ENCODE results near the gene MIOS.

Gene MIOS

DNA sequence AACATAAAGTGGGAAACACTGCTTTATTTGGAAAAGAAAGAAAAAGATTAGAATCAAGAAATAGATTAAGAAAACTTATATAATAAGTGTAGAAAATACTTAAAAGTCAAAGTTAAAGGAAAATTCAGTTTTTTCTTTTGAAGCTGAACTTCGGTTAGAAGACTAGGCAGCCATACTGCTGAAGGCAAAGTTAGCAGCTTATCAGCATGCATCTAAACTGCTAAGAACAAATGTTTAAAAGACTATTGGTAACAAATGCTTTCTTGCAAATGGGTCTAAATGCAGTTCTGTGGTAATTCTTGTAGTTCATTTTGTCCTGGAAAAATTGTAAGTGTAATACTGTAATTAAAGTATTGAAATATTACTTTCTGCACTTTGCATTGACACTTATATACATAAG is 18.0 kb downstream of the MIOS start:
- no peak for DNase-seq

GRCh38 chr7:7585241-7585928 is 18.7 kb downstream of the MIOS start:
- DNase-seq, result no peak

DNA sequence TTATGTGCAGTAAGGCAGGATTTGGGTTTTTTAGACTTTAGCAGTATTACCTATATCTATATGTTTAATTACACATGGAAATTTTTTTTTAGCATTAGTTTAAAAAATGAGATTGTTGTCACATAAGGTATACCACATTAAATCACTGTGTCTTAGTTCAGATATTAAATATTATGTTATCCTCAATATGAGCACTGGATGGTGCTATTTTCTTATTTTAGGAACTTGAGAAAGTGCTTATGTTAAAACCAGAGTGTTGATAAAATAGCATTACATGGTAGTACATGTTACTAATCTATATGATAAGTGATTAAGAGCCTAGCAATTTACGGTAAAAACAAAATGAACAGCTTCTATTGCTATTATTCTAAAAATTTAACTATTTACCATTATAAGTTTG is 28.8 kb downstream of the MIOS start:
- no peak for DNase-seq

GRCh38 chr7:7596176-7596575 is 29.5 kb downstream of the MIOS start:
- no peak for DNase-seq

- DNase-seq, result no peak
Measured at GRCh38 chr7:7607010-7607409, 40.3 kb downstream of the MIOS start.

DNA sequence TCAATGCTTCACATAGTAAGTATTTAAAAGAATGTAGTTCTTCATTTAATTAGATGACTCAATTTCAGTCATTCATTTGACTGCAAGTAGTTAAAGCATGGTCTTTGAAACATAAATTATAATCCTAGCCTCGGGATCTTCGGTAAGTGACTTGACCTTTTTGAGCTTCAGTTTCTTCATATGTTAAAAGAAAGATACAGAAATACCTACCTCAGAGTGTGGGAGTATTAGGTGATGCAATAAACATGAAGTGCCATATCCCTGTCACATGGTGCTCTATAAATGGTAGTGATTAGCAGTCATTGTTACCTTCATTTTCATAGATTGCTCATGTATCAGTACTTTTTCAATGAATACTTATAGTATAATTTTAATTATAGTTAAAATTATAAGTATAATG is 42.6 kb downstream of the MIOS start:
- DNase-seq, result no peak

DNA sequence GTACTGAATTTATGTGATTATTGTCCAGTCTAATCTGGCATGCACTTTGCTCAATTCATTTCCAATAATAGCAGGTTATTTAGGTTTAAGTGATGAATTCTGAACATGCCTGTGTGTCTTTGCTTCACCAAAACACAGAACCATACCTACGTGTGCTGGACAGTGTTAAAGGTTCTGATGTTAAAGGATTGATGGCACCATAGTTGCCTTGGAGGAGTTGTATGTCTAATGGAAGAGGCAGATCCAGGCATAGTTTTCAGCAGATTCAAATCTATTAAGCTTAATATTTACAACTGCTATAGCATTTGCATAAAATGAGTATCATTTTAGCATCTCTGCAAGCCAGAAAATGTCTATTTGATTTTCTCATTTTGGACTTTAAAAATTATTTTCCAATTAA is 45.8 kb downstream of the MIOS start:
- no peak for DNase-seq

GRCh38 chr7:7613210-7613609 is 46.5 kb downstream of the MIOS start:
- no peak for DNase-seq

DNA sequence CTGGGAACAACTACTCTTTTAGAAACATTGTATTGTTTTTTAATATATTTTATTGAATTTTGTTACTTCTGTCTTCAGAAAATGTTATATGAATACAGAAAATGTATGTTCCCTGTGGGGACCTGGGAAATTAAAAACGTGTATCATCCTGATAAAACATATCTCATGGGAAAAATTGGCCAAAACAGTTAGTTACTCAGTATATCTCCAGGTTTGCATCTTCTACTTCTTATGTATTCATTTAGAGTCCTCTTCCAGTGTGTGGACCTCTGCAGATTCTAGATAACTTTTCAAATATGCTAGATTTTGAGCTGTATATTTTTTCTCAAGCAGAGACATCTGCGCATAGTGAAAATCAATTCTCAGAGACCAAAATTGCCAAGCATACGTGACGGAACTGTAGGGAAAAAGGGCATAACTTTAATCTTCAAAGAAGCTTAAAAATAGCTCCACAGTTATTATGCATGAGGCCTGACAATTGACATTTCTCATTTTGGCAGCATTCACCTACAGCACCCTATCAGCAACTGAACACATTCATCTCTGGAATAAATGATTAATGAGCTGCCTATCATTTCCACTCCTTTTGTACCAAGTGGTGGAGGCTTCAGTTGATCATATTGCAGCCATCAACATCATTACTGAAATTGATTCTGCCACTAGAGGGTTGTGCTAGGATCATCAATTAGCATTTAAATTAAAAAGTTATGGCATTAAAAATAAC is 47.5 kb downstream of the MIOS start:
- no peak for DNase-seq

DNA sequence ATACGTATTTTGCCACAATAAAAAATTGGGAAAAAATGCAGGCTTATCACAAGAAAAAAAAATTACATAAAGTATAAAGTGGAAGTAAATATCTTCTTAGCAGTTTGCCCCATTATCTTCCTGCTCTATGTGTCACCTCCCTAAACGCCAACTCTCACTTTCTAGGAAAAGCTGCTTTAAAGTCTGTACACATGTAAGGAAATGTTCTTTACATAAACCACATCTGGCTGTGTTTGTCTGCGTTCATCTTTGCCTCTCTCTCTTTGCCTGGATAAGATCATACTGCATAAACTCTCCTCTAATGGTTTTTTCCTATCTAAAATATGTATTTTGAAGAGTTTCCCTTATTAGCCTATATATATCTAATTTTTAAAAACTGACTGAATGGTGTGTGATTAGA is 50.9 kb downstream of the MIOS start:
- DNase-seq, result no peak

DNA sequence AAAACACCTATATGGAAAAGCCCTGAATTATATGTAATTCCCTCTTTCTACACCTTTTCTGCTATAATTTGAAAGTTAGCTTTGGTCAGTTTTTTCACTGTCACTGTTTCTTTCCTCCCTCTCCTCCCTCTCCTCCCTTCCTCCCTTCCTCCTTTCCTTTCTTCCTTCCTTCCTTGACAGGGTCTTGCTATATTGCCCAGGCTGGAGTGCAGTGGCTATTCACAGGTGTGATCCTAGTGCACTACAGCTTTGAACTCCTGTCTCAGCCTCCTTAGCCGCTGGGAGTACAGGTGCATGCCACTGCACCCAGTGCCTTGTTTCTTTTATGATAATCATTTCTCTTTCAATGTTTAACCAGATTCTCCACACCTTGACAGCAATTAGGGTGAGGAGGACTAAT is 51.7 kb downstream of the MIOS start:
- DNase-seq, result no peak

DNA sequence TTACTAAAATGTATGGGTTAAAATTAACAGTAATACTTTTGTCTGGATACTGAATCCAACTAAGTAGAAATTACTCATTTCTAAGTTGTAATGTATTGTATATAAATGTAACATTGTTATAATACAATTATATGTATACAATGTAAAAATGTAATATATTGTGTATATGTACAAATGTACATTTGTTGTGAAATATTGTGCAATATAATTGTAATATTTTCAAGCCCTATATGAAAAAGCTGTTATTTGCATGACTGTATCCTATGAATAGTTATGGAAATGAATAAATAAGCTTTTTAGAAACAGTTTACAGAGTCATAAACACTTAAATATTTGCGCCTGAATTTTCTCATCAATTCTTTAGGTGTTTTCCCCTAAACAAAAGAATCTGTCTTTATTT is 53.6 kb downstream of the MIOS start:
- DNase-seq, result no peak

GRCh38 chr7:7620644-7621210 is 54.0 kb downstream of the MIOS start:
- DNase-seq, result no peak

DNA sequence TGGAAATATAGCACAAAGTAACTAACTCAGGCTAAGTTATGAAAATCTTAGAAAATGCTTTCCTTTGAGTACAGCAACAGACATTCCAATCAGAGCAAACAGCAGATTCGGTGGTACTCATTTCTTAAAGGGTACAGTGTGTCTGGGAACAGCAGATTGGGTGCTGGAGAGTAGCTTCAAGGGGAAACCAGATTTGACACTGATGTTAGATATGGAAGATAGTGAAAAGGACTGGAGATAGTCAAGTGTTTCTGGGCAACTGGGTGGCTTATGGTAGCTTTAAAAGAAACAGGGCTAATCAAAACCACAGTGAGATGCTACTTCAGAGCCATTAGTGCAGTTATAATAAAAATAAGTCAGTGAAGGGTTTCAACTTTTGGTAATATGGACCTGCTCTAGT is 61.8 kb downstream of the MIOS start:
- no peak for DNase-seq

GRCh38 chr7:7630626-7631329 is 64.1 kb downstream of the MIOS start:
- no peak for DNase-seq

DNA sequence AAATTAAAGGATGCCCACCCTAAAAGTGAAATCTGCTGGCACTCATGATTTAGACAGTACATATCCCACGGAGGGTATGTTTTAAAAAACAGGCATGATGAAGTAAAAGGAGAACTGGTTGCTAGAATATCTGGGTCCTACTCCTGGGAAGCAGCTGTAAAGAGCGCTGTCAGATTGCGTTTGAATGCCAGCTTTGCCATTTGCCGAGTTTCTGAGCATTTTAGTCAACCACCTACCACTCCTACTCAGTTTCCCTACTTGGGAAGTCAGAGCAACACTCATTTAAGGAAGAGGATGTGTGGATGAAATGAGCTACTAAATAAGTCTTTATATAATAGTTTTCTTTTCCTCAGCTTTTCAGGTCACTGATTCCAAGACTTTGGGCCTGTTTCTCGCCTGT is 72.7 kb downstream of the MIOS start:
- DNase-seq, result peak; percentile 18

- DNase-seq, result peak; percentile 70
Measured at GRCh38 chr7:7639847-7640220, 73.2 kb downstream of the MIOS start.

DNA sequence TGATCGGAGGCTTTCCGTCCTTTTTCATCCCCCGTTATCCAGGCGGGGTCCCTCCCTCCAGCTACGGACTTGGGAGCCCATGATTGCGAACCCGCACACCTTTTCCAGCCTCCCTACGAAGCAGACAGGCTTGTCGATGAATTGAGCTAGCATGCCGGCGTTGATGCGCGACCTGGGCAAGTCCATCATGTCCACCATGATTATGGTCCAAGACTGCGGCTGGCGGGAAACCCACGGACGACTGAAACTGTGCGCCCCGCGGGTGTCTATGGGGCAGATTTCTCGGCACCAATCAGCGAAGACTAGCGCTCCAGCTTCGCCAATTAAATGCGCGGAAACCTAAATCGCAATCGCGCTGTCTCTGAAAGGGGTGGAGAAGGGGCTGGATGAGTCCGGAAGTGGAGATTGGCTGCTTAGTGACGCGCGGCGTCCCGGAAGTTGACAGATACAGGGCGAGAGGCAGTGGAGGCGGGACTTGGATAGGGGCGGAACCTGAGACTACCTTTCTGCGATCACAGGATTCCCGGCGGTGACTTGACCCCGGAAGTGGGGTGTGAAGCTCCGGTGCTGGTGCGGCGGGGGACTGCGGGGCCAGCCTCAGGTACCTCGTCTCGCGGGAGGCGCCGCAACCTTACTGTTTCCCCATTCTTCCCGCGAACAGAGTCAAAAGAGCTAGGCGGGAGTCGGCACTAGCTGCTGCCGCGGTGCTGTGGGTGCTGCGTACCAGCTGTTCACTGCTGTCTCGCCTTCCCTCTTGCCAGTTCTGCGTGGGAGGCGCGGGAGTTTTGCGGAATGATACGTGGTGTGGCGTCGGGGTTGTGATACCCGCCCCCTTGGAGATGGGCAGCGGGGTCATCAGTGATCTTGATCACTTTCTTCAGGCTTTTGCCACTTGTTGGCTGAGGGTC is 73.8 kb downstream of the MIOS start, which contains the start of gene UMAD1:
Gene UMAD1, plus strand, starts transcription at position 532 of the 908 bp plus-strand sequence. CDS start 32,620 bp downstream, outside the sequence.
- peak; percentile 99 for DNase-seq

DNA sequence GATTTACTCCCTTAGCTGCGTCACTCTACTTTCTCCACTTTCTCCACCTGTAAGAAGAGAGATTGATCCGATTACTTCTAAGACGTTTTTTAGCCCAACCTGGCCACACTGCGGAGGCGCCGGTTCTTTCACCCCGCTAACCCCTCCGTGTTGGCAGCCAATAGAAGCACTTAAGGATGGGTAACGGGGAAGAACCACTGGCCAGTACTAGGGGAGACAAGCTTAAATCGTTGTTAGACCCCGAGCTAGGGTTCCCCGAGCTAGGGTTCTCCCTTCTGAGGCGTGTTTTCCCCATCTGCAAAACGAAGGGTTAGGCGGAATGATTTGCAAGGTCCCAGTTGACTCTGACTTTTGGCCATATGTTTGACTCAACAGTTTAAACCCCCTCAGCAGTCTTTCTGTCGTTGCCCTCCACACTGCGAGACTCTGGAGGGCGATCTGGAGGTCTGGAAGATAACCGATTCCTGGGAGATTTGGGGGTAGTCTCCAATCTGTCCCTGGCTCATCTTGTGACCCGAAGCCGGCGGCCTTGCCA is 74.5 kb downstream of the MIOS start:
- no peak for DNase-seq

DNA sequence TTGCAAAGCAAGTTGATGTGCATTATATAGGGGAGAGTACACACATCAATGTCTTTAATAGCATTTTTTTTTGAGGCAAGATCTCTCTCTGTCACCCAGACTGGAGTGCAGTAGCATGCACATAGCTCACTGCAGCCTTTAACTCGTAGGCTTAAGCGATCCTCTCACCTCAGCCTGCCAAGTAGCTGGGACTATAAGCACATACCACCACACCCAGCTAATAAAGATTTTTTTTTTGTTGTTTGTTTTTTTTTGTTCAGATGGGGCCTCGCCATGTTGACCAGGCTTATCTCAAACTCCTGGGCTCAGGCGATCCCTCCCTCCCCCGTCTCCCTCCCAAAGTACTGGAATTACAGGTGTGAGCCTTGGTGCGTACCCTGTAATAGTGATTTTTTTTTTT is 75.4 kb downstream of the MIOS start:
- no peak for DNase-seq

- no peak for DNase-seq
Measured at GRCh38 chr7:7647495-7648036, 80.9 kb downstream of the MIOS start.

DNA sequence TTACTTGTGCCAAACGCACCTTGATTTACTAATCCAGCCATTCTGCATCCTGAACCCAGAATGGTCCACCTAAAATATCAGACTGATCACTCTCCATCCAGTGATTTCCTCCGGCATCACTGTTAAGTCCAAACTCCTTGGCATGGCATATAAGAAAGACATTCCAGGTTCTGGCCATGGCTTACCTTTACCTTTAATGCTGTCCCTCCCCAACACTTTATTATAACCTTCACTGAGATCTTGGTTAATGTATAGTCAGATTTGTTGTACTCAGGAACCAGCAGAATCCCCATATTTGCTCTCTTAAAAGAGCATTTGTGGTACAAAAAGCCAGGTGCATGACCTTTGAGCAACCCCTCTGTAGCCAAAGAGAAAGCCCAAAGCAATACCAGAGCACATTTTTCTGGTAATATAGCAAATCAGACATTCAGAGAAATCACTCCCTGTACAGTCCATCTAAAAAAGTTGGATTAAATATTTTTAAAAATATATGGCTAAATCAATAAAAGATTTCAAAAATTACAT is 84.1 kb downstream of the MIOS start:
- no peak for DNase-seq

Measured in stimulated activated CD4-positive, alpha-beta T cell treated with anti-CD3 and anti-CD28 coated beads, Interleukin-4, amount 100 ng/mL, for 24 hours (primary cell).